GM18907 (cell line): ENCODE data around the gene SGIP1.

Experiments
- ATAC-seq: cut with Tn5 transposase; IDR thresholded peaks from one replicate; pipeline ENCODE4 v1.9.1; 2021; ENCODE audit warnings: mild to moderate bottlenecking, moderate library complexity; ENCODE audit not compliant: unreplicated experiment

The SGIP1 gene

DNA sequence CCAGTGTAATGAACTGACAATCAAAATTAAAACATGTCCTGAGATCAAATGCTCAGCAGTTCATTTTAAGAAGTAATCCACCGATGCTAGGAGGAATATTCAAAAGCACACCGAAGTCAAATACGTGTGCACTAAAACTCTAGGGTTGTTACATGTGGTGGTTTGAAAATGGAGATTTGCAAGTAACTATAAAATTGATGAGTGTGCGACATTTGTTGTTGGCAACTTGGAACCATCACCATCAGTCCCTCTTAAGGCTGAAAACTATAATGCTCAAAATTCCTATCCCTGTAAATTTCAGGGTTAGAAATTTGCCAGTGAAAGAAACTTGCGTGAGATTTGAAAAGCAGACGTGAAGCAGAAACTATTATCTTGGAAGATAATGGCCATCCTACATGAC, 13.3 kb upstream of the SGIP1 start:
- no peak for ATAC-seq

DNA sequence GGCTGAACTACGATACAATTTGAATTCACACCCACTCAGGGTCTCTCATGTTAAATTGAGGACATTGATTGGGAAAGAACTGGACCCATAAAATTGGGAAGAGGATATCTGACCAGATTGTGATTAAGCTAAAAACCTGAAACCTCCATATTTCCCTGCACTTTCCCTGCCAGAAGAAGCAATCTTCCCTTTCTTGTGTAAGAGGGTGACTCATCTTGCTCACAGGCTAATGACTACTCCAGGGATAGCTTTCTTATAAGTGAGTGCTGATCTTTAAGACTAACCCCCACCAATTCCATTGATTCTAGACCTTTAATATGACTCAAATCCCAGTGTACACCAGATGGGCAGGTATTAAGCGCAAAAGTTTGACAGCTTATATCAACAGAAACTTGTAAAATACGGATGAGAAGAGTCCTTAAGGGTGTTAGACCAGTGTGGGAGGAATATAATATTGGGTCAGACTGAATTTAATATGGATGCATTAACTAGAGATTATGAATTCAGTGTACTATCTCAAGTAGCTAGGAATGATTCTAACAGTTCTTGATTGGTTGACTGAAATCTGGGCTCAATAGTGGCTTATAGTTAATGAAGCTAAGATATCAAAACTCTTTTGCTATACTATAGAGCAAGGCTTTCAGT, 12.1 kb upstream of the SGIP1 start:
- no peak for ATAC-seq

DNA sequence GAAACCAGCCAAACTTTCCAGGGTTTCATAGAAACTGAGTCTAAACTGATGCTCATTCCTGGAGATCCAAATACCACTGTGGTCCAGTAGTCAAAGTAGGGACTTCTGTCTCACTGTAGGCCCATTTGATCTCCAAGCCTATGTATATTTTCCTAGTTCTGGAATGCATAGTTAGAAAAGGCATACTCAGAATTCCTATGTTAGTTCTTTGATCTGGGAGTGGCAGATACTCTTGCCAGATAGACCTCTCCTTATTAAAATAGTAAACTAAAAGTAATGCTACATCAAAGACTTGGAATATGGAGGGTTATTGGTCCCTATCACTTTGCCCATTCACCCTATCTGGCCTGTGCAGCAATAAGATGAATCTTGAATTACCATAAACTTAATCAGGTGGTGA, 10.4 kb upstream of the SGIP1 start:
- ATAC-seq: no peak

DNA sequence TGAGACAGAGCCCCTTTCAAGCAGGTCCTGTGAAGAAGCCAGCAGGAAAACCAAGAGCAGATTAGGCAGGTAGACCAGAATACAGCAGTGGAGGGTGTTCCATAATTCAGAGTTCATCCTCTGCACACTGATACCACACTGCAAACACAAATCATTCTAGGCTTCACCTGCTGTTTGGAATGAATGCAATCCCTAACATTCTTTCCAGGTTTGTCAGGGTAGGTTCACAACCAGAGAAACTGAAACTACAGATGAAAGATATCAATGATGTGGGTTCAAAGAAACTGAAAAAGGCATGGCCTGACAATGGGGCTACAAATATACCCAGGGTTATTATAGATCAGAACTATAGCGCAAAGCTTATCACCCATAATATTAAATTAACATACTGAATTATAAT, 8.9 kb upstream of the SGIP1 start:
- no peak for ATAC-seq

DNA sequence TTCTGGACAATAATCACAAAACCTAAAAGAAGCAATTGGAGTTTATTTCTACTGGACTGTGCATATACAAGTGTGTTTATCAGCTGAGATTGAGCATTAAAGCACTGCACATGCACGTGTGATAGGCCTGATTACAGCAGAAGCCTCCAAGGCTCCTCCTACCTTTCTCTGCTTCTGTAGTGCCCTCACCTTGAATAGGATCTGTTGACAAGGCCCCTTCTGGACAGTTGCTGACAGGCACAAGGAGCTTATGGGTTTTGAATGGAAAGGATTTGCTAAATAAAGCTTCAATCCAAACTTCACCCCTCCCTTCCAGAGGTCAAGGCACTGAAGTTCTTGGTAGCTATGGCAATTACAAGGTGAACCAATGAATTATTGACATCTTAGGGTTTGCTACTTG, 7.9 kb upstream of the SGIP1 start:
- no peak for ATAC-seq

DNA sequence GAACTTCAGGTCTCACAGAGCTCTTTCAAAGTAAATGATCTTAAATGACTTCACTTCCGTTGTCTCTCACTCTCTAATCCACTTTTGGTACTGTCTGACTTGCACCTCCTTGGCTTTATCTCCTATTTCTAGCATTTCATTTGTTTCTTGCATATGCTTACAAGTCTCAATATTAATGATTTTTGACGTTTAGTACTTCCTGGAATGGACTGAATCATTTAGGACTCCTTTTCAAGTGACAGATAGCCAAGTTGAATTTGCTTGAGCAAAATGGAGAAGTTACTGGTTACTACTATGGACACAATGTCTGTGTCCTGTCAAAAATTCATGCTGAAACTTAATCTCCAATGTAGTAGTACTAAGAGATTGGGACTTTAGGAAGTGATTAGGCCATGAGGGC, 7.0 kb upstream of the SGIP1 start:
- ATAC-seq: no peak

DNA sequence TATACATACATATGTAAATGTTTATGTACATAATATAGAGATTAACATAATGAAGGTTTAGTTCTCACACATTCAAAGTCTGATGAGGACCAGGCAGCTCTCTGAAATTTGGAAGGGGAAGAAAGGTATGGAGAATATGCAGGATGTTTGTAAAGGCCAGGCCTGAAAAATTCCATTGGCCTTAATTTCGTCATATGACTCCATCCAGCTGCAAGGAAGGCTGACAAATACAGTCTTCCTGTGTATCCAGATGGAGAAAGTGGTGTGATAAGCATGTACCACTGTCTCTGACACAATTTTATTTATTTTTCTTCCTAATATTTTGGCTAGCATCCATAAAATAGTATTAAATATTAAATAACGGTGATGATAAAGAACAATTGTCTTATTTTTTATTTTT, 6.3 kb upstream of the SGIP1 start:
- no peak for ATAC-seq

DNA sequence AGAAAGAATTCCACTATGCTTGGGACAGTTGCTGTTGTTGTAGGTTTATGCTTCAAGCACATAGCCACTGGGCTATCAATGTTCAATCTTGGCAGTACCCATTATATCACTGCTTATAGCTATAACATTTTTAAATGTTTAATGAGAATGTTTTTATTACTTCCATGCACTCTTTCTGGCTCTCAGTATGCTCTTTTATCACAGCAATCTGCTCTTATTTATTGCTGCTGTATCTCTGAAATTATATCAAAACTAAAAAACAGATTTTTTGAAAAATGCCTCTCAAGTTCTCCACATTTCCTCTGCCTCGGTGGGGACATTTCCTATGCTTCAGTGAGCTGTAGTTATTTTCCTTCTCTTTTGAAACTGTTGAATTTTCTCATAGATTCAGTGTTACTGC, 5.4 kb upstream of the SGIP1 start:
- ATAC-seq: no peak

DNA sequence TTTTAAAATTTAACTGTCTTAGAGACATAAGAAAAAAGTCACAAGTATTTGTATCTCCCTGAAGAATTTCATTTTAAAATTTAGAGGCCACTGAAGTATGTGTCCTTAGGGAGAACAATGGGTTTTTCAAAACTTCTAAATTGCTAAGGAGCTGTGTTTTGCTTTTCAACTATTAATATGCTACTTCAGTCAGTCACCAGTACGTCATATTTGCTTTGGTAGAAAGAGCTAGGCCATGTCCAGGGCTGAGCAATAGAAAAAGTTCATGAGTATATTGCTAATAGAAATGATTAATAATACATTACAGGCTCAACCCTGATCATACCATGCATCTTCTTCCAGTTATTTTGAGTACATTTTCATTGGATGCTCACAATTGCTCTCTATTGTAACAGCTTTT, 1.7 kb upstream of the SGIP1 start:
- no peak for ATAC-seq

DNA sequence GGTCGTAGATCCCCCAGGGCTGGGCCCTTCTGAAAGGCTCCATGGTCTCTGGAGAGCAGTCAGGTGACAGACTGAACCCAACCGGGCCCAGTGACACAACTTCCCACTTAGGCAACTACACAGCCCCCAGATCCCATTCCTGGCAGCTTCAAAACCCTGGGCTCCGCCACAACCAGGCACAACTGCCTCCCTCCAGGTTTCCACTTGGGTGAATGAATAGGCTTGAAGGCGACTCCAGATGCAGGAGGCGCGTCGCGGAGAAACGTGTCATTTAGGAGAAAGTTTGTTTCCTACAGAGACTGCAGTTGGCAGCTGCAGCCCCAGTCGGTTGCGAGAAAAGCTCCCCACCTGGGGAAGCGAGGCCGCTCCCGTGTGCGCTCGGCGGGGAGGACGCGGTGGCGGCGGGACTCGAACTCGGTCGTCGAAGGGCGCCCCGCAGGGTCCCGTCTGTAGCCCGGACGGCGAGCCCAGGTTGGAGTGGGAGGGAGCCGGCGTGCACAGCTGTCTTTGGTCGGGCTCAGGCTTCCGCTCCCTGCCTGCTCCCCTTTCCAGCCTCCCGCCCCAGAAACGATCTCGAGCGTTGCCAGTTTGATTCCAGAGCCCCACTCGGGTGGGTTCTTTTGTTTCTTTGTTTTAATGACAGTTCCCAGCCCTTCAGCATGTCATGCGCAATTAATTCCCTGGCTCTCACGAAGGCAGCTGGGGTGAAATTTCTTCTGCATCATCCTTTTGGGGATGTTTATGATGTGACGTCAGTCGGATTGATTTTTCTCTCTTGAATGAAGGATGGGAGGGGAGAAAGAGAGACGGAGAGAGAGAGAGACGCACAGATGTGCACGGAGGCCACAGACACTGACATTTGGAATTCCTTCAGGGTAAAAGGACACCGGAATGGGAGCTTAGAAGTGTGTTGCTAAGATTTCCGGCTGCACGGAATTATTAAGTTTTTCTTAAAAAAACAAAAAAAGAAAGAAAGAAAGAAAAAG, 862 bp upstream of the SGIP1 start:
- no peak for ATAC-seq

DNA sequence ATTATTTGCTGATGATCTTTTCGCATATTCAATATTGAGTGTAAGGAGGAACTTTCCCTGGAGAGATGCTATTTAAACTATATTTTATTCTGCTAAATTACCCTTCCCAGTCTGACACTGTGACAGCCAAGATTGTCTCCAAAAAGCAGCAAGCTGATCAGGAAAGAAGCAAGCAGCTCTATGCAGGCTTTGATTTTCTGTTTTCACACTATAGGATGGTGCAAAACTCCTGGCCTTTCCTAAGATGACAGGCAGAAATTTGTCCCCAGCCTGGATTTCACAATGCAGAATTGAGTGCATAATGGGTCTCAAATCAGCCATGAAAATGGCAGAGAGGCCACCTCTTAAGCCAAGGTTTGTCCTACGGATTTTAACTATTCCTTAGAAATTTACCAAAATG, 1.1 kb downstream of the SGIP1 start:
- no peak for ATAC-seq

DNA sequence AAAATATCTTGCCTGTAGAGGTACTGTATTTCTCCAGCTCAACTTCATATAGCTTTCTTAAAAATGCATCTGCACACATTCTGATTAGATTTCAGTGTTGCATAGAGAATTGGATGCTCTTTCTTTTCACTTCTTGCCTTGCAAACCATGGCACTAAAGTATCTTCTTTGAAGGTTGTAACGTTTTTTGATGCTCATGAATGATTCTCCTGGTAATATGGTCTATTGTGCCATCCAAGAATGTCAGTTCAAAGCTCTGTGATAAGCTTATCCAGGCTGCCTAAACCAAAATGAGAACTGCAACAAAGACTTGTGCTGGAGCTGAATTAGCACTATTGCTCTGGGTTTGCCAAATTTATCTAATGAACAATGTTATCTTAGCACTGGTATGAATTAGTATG, 1.9 kb downstream of the SGIP1 start:
- ATAC-seq: no peak

DNA sequence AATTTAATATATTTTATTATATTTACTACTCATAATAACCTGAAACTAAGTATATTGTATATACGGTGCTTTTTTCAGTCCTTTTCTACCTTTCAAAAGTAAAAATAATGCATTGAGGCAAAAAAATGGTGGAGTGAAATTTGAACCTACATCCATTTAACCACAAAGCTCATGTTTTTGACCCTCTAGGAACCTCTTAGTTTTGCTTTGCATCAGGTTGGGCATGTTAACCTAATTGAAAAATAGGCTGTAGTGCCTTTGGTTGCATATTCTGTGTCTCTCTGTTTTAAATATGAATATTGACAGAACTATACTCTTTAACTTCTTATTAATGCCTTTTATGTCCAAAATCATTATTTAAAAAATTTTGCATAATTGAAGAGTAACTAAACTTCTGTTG, 3.8 kb downstream of the SGIP1 start:
- no peak for ATAC-seq

DNA sequence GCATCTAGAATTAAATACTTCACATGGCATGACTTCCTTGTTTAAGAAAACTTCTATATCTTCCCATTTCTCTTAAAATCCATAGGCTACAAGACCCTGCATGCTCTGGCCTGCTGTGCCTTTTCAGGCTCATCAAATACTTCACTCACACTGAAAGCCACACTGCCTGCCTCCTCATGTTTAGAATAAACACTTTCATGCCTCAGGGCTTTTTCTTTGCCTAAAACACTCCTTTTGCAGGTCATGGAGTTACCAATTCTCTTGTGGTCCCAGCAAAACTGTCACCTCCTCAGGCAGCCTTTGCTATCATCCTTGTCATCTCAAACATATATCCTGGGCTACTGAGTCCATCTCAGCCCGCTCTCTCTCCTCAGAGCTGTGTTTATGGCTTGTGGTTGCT, 5.5 kb downstream of the SGIP1 start:
- no peak for ATAC-seq

DNA sequence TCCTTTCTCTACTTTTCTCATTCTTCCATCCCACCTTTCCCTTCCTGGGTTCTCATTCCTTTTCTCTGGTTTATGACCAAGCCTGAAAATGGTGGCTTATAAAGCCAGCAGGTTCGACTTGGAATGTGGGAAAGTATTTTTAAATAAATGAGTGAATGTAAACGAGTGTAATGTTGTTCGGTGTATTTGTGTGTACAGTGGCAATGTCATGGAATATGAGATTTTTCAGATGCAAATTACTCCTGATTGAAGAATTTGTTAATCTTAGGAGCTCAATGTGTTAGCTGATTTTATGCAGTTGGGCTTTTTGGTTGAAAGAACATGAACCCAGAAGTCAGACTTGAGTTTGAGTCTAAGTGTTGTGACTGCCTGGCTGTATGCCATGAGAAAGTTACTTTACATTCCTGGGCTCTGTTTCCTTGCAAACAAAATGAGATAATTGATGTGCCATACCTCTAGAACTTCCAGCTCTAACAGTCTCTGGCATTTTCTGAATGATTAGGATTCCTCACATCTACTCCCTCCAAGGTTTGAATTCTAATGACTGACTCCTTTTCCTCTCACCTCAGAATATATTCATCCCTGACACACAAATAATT, 6.6 kb downstream of the SGIP1 start:
- no peak for ATAC-seq

DNA sequence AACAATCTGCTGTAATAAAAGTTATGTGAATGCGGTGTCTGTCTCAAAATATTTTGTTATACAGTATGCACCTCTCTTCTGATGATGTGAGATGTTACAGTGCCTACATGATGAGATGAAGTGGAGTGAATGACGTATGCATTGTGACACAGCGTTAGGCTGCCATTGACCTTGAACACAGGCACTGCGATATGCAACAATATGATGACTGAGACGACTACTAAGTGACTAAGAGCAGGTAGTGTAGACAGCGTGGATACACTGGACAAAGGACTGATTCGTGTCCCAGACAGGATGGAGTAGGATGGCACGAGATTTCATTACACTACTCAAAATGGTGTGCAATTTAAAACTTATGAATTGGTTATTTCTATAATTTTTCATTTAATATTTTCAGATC, 8.4 kb downstream of the SGIP1 start:
- ATAC-seq: no peak

DNA sequence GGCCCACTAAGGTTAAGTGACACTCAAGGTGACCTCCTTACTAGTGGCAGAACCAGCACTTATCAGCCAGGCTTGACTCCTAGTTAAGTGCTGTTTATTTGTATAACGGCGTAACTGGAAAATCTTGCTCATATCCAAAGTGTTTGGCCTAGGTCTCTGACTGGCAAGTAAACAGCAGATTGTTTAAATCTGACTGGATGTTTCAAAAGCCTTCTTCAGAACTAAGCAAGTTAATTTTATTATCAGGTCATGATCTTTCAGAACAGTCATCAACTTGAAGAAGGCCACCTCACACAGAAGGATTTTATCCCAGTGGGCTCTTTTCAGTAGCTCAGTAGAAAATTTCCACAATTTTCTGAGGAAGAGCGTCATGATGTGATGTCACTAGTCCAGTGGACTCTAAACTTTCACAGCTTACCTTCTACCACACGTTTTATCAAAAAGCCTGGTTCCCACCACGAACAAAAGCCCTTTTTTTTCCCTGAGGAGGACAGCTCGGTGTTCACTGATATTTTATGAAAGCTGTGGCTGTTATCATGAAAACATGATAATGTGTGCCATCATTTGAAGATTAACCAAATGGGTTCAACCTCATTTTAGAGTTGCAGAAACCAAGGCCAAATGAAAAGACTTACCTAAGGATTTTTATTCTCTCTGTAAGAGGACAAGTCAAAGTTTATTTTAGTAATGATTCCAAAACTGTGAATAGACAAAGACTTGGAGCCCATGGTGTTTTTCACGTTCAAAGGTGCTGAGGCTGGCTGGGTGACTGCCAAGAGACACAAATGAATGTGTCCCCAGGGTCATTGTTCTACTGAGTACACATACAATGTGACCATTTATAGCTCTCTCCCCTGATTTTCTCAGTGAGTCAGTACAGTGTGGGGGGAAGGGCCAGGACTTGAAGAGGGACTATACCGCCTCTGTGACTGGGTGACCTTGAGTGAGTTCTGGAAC, 9.1 kb downstream of the SGIP1 start:
- no peak for ATAC-seq

DNA sequence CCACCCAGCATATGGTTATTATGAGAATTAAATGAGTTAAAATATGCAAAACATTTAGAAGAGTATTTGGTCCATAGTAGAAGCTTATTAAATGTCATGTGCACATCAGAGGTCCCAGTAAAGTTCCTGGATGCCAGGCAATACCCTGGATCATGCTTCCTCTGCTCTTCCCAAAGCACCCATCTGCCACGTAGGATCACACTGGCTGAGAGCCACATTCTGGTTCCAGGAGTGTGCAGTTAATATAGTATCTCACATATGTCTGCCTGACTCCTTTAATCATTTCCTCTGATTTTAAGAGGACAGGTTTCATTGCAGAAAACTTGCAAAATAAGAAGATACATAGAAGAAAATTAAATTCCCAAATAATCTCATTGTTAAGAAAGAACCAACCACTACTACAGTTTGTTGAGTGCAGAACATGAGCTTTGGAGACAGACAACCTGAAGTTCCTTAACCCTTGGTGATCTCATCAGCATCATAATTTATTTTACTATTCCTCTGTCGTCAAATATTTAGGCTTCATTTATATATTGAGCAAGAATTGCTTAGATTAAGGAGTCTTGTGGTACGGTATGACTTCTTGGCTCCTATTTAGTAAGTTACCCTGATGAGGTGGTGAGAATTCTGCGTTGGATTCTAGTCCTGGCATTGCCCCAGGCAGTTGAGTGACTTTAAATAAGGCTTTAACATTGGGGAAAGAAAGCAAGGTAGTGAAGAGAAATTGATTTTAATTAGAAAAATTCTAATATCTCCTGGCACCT, 12.3 kb downstream of the SGIP1 start:
- no peak for ATAC-seq

DNA sequence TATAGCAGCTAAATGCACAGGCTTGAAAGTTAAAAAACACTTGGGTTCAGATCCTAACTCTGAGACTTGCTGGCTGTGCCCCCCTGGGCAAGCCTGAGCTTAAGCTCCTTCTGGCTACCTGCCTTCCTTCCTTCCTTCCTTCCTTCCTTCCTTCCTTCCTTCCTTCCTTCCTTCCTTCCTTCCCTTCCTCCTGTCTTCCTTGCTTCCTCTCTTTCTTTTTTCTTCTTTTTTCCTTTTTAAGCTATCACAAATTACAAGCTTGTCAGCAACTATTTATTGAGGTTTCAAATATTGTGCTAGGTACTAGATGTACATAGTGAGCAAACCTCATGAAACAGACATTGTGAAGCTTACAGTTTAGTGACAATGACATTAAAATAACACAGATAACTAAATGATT, 15.1 kb downstream of the SGIP1 start:
- no peak for ATAC-seq

DNA sequence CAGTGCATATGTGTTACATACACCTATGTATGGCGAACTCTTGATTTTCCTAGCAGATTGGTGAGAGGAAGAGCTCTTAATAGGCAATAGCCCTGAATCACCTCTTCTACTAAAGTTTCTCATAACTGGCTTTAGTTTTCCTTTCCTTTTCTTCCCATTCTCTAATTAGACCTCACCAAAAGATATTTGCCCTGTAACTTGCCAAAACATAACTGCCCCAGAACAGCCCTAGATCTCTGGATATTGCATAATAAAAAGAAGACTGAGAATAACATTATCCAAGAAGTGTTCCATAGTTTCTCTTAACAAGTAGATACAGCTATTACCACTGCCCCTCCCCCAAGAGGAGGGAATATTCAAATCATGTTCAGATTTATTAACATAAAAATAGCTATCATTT, 16.3 kb downstream of the SGIP1 start:
- no peak for ATAC-seq
